NCI-H82 treated with DMSO at 0.1 percent for 48 hours (cell line): ENCODE data around the gene FBXL14.
"Not testable (repeated sequence)": the region's sequence is repeated elsewhere in the genome, so short reads cannot be mapped to it uniquely, and the experiment has no call there.

Source experiments
- DNase-seq: peaks from one replicate; lab custom pipeline; 2025; ENCODE audit not compliant: unreplicated experiment; lab: John Stamatoyannopoulos, UW

FBXL14 gene

GRCh38 chr12:1620092-1620491 is 25.7 kb upstream of the FBXL14 start:
- no peak for DNase-seq

GRCh38 chr12:1619587-1619986 is 25.2 kb upstream of the FBXL14 start:
- no peak for DNase-seq

GRCh38 chr12:1619159-1619558 is 24.8 kb upstream of the FBXL14 start:
- no peak for DNase-seq

- DNase-seq = no peak
Measured at GRCh38 chr12:1618489-1618888, 24.1 kb upstream of the FBXL14 start.

- DNase-seq = no peak
Measured at GRCh38 chr12:1616233-1617066, 22.1 kb upstream of the FBXL14 start.

GRCh38 chr12:1614360-1614759 is 20.0 kb upstream of the FBXL14 start:
- DNase-seq = no peak

GRCh38 chr12:1613860-1614259 is 19.5 kb upstream of the FBXL14 start:
- DNase-seq = no peak

- no peak for DNase-seq
Measured at GRCh38 chr12:1611803-1612572, 17.6 kb upstream of the FBXL14 start.

GRCh38 chr12:1610072-1610643 is 15.8 kb upstream of the FBXL14 start:
- no peak for DNase-seq

- DNase-seq = no peak
Measured at GRCh38 chr12:1608713-1609119, 14.3 kb upstream of the FBXL14 start.

GRCh38 chr12:1607940-1608712 is 13.7 kb upstream of the FBXL14 start:
- DNase-seq = no peak

- DNase-seq = peak; percentile 17
Measured at GRCh38 chr12:1606021-1606622, 11.7 kb upstream of the FBXL14 start.

- DNase-seq = peak; percentile 30
Measured at GRCh38 chr12:1605129-1606020, 11.0 kb upstream of the FBXL14 start.

GRCh38 chr12:1604464-1604863 is 10.1 kb upstream of the FBXL14 start:
- DNase-seq = no peak

- DNase-seq = no peak
Measured at GRCh38 chr12:1603269-1603993, 9.1 kb upstream of the FBXL14 start.

GRCh38 chr12:1602706-1603105 is 8.3 kb upstream of the FBXL14 start:
- not testable (repeated sequence) for DNase-seq

- no peak for DNase-seq
Measured at GRCh38 chr12:1598757-1599156, 4.4 kb upstream of the FBXL14 start.

GRCh38 chr12:1595690-1596347 is 1.4 kb upstream of the FBXL14 start:
- DNase-seq = no peak
